Loucy (cell line): ENCODE data around the gene CPED1.

ENCODE experiments used
- EZH2phosphoT487 ChIP-seq: fragments of 200-600 bp; IDR thresholded peaks from 2 replicates; pipeline ENCODE4 v1.6.1; 2018; ENCODE audit warnings: antibody characterized with exemption, mild to moderate bottlenecking, moderate library complexity, borderline replicate concordance
- TF ChIP-seq, protein P1 (sequence below): fragments of 200-600 bp; sonication (generic); conservative IDR thresholded peaks from 2 replicates; pipeline ENCODE4 v1.5.1; 2014; ENCODE audit warnings: mild to moderate bottlenecking, antibody characterized with exemption, low read length

GRCh38 chr7:120998520-120998919 lies 10.0 kb downstream of the CPED1 start:
- TF ChIP-seq, protein P1, sequence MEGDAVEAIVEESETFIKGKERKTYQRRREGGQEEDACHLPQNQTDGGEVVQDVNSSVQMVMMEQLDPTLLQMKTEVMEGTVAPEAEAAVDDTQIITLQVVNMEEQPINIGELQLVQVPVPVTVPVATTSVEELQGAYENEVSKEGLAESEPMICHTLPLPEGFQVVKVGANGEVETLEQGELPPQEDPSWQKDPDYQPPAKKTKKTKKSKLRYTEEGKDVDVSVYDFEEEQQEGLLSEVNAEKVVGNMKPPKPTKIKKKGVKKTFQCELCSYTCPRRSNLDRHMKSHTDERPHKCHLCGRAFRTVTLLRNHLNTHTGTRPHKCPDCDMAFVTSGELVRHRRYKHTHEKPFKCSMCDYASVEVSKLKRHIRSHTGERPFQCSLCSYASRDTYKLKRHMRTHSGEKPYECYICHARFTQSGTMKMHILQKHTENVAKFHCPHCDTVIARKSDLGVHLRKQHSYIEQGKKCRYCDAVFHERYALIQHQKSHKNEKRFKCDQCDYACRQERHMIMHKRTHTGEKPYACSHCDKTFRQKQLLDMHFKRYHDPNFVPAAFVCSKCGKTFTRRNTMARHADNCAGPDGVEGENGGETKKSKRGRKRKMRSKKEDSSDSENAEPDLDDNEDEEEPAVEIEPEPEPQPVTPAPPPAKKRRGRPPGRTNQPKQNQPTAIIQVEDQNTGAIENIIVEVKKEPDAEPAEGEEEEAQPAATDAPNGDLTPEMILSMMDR, result no peak
- no peak for TF ChIP-seq EZH2phosphoT487
